ENCODE measurements around the gene SDHB.

The SDHB gene

DNA sequence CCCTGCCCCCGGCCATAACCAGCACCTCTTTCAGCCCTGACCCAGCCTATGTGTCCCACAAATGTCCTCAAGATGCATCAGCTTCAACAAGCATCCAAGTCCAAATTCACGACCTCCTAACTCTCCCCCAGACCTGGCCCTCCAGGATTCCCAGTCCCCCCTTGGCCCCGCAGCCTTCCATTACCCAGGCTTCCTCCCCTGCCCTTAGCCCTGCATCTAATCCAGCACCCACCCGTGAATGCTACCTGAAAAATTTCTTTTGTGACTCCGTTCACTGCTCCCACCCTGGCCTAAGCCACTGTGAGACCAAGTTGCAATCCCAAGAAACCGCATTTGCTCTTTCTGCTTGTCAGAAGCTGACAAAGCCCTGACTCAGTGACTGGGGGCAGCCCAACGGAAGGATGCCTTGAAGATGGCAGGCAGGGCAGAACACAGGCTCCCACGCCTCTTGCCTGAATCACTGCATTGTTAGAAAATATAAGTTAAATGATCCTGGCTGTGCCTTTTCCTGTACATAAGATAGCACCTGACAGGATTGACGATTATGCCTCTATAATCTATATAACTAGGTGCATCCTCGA lies 72.5 kb downstream of the SDHB start:
- DNase-seq = no peak

DNA sequence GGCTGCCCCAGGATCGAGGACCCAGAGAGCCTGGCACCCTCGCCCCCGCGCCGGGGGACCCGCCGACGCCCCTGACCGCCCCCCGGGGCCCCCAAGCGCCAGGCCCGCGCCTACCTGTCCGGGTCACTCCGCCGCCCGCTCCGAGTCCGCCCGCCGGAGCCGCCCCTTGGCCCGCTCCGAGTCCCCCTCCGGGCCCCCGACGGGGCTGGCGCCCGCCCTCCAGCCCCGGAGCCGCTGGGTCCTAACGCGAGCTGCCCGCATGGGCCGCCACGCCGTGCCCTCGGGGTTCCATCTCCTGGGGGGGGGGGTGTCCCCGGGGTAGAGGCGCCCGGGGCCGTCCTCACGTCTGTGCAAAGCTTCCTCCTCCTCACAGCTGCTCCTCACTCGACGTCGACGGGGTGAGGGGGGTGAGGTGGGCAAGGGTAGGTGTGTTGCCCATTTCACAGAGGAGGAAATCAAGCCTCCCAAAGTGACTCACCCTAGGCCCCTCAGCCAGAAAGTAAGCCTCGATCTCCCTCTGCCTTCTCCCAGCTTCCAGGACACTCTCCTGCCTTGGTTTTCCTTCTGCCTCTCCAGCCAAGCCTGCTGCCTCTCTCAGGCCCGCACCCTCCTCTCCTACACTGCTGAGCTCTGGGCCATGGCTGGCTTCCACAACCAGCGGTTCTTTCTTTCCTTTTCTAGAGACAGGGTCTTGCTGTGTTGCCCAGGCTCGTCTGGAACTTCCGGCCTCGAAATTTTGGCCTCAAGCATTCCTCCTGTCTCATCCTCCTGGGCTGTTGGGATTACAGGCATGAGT lies 73.2 kb downstream of the SDHB start, which contains the start of gene MFAP2:
Gene MFAP2 (minus strand): TSS at position 148 of the 796 bp plus-strand sequence. CDS start 2,347 bp downstream, outside the sequence.
- DNase-seq = no peak

DNA sequence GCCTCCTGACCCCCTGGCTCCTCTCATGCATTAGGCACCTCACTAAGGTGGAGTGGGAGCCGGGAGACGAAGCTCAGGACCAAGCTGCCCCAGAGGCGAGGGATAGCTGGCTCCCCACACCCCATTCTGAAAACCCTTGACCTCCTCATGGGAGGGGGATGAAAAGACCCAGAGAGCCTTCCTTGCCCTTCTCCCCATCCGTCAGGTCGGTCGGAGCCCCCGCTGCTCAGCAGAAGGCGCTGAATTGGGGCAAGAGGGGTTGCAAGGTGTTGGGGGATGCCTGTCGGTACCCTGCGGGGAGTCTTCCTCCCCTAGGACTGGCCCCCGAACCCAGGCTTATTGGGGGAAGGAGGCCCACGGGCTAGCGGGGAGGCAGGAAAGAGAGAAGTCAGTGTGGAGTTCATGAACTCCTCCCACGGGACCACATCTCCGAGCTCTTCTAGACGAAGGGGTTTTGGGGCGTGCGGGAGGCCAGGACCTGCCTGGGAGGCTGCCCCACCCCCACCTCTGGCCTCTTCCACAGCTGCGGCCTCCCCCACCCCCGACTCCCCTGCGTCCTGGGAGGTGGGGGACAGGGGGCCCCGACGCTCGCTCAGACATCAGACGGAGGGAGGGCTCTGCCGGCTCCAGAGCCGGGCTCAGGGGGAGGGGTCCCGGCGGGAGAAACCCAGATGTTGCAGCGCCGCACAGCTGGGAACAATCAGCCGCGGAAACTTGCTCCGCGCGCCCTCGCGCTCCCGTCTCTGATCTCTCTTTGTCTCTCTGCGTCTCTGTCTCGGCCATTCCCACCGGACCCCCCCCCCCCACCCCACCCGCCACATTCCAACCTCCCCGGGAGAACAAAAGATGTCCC lies 74.1 kb downstream of the SDHB start:
- DNase-seq = no peak

DNA sequence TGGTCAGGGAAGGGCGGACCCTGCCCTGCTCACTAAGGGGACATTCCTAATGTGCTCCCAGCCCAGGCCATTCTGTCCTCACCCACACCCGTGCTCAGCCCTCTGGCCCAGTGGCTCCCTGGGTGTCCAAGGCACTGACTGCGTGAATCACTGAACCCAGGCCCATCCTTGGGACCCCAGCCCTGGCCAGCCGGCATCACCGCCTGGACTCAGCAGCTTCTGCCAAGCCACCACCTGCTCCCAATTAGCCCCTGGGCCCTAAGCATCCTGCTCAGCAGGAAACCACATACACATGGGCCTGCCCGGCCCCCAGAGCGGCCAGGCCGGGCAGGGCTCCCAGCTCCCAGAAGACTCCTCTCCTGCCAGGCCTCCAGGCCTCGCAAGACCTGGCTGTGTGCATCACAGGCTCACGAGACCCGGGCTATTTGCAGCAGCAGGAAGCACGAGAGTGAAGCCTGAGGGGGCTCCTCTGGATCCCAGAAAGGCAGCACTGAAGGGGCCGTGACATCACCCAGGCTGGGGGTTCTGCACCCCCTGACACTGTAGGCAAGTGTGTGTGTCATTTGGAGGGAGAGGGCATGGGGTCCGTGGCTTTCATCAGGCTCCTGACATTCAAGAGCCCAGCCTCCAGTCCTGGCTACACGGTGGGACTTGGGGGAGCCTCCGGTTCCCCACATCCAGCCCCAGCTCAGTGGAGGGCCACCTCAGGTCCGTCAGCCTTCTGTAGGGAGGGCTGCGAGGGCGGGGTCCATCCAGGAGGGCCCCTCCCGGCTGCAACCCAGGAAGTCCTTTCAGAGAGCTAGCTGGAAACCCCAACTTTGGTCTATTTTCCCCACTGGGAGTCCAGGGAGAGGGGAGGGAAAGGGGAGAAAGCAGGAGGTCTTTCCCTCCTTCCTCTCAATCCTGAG lies 75.0 kb downstream of the SDHB start:
- DNase-seq = no peak

DNA sequence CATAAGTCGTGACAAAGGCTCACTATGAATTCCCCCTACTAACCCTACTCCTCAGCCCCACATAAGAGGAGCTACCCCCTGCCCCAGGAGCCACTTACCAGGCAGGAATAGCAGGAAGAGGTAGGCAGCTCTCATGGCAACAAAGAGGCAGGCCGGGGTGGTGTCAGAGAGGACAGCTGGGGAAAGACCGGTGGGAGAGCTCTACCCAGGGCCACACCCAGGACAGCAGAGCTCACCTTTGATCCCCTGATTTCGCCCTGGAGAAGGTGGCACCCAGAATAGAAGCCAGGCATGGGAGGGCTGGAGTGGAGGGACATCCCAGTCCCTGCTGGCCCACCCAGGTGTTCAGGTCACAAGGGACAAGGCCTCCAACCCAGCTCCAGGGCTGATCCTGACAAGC lies 75.7 kb downstream of the SDHB start:
- DNase-seq = no peak

DNA sequence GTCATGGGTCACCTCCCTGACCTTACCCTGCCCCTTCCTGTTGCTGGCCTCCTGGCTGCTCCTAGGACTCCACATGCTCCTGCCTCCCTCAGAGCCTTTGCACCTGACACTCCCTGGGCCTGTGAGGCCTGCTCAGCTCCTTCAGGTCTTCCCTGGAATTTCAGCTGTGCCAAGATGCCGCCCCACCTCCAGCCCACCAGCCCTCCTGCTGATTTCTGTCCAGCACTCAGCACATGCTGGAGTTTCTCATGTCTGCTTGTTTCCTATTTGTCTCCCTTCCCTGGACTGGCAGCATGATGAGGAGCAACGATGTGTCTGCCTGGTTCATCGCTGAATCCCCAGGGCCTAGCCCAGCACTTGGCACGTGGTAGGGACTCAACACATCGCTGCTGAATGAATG lies 76.5 kb downstream of the SDHB start:
- no peak for DNase-seq

DNA sequence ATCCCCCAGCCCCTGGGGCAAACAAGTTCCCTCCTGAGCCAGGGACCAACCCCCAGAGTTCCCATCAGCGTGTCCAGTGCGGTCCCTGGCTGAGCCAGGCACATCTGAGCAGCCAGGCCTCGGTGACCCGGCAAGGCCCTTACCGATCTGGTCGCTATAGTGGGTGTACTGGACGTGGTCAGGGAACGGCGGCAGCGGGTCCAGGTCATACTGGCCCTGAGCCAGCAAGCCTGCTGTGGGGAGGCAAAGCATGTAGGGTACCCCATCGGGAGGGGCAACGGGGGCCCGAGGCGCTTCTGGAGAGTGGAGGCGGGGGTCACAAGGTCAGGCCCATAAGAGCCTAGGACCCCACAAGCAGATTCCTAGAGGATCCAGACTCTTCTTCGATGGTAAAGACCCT lies 76.9 kb downstream of the SDHB start:
- no peak for DNase-seq

DNA sequence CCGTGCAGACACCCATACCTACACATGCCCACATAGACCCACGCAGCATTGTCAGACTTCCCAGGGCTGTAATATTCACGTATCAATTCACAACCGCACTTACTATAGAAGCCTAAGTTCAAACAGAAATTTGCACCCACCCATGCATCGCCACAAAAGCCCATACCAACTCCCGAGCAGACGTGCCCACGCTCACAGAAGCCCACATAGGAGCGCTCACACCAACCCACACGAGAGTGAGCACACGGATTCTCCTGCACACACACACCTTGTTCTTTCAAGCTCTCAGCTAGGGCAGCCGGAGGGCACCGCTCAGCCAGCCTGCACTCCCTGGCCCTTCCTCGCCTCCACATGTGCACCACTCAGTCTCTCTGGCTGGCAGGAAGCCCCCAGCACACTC lies 78.0 kb downstream of the SDHB start:
- DNase-seq = no peak

DNA sequence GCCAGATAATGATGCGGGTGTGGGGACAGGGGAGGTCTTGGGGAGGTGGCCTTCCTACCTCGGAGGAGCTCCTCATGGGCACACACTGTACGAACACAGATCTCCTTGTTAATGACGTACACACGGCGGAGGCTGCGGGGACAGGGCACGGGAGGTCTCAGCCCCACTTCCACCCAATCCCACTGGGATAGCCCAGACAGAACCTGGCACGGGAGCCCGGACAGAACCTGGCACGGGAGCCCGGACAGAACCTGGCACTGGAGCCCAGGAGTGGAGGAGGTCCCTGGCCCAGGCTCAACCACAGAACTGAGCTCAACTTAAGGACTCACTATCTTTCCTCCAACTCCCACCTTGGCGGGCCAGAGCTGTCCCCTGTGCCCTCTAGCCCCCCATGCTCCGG lies 78.6 kb downstream of the SDHB start:
- no peak for DNase-seq

DNA sequence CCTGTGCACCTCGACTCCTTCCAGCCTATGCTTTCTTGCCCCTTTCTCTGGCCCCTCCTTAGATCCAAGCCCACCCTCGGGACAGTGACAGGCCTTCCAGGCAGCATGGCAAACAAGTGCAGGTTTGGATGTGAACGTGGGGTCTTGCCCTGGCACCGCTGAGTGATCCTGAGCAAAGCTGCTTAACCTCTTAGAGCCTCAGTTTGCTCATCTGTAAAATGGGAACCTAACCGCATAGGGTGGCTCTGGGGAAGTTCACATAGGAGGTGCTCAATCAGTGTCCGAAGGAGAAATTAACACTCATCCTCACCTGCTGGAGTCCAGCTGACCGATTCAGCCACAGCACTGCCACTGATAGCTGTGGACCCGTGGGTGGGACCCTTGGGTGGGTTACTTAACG lies 80.6 kb downstream of the SDHB start:
- DNase-seq = no peak

DNA sequence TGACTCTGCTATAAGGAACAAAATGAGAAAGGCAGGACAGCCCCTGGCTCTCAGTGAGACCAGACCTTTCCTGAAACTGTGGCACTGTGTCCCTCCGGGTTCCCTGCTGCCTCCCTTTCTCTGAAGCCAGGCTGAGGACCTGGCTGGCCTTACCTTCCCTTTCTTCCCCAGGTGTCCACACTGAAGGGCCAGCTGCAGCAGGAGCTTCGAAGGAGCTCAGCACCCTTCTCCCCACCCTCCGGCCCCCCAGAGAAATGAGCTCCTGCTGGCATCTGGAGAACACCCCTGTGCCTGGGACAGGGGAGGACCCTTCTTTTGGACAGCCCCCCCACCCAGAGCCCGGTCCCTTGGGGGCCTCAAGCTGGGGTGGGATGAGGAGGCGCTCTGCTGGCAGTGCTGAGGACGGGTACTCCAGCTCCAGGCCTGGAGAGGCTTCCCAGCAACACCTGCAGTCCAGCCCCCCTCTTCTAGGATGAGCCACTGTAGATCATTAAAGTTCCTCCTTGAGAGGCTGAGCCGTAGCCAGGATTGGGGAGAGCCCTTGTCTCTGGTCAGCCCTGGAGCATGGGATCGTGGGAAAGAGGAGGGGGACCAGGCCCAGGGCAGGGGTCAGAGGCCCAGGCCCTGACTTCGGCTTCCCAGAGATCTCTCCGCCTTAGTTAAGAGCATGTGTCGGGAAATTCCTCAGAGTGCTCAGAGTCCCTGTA lies 81.5 kb downstream of the SDHB start:
- no peak for DNase-seq

DNA sequence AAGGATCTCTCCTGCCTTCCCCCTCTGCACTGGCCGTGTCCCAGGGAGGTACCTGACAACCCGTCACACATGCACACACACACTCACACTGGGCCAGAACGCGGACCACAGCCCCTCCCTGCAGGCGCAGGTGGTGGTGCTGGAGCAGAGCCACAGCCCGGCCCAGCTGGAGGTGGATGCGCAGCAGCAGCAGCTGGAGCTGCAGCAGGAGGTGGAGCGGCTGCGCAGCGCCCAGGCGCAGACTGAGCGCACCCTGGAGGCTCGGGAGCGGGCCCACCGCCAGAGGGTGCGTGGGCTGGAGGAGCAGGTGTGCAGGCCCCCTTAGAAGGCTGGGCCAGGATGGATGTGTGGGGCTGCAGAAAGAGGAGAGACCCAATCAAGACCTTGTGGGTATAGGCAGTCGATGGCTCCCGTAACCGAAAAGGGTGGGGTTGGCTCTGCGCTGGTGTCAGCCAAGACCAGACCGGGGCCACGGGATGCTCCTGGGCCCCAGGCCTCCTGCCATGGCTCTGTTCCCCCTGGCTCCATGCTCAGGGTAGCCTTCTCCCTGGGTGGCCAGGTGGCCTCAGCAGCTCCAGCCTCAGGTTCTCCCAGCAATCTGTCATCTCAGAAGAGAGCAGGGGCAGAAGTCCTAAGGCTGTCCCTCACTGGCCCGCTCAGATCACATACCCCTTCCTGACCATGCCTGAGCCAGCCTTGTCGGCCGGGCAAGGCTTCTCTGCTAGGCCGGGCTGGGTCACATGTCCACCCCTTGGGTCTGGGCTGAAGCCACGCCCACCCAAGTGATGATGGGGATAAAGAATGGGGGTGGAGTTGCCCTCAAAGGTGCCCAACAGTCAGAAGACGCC lies 82.3 kb downstream of the SDHB start:
- no peak for DNase-seq

DNA sequence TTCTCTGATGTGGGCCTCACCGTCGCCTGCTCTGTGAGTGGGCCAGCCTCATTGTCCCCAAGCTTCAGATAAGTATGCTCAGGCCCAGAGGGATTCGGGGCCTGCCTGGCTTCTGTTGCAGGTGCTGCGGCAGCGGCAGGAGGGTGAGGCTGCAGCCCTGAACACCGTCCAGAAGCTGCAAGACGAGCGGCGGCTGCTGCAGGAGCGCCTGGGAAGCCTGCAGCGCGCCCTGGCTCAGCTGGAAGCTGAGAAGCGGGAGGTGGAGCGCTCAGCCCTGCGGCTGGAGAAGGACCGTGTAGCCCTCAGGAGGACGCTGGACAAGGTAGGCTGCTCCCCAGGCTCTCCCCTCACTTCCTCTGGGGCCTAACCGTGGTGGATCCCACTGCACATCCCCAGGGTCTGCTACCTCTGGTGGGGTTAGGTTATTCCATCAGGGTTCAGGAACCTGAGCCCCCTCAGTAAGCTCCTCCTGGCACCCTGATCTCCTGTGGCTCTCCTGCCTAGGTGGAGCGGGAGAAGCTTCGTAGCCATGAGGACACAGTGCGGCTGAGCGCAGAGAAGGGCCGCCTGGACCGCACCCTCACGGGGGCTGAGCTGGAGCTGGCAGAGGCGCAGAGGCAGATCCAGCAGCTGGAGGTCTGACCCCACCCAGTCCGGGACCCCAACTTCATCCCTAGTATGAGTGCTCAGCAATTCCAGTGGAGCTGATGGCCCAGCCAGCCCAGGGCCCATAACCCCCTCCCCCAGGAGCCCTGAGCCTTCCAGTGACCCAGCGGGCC lies 83.5 kb downstream of the SDHB start:
- no peak for DNase-seq

DNA sequence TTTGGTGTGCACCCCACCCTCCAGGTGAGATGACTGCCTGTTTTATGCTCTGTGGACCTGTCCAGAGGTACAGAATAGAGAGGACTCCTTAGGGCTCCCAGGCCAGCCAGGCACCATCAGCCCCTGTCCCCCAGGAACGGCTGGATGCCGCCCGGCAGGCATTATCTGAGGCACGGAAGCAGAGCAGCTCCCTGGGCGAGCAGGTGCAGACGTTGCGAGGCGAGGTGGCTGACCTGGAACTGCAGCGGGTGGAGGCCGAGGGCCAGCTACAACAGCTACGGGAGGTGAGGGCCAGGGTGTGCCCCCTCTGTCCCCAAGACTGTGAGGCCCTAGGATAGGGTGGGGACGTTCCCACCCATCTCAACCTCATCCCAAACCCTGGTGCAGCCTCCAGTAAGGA lies 84.2 kb downstream of the SDHB start:
- no peak for DNase-seq

DNA sequence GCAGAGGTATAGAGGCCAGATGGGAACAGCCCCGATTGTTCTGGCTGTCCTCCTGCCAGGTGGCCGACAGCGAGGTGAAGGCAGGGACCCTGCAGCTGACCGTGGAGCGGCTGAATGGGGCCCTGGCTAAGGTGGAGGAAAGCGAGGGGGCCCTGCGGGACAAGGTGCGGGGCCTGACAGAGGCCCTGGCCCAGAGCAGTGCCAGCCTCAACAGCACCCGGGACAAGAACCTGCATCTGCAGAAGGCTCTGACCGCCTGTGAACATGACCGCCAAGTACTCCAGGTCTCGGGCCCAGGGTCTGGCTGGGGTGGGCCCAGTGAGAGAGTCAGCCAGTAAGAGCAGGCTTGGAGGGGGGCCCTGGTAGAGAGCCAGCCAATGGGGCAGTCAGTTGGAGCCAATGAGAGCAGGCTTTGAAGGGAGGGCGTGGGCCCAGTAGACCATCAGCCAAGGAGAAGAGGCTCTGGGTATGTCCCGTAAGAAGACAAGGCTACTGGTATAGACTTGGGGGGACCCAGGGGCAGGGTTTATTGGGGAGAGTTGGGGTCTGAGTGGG lies 84.7 kb downstream of the SDHB start:
- DNase-seq = no peak

Measured in CD4-positive, alpha-beta T cell treated with Interleukin-1 beta for 1 hour (primary cell).